ENCODE data around the gene TLX1. TPM values are rescaled to one million over a fixed set of nuclear protein-coding genes. Genes with fewer than 3 reads are reported as not detected.

Gene TLX1
- total and polyA plus RNA-seq, 4 donors: 0.06 to 0.79 (median 0.31) TPM

DNA sequence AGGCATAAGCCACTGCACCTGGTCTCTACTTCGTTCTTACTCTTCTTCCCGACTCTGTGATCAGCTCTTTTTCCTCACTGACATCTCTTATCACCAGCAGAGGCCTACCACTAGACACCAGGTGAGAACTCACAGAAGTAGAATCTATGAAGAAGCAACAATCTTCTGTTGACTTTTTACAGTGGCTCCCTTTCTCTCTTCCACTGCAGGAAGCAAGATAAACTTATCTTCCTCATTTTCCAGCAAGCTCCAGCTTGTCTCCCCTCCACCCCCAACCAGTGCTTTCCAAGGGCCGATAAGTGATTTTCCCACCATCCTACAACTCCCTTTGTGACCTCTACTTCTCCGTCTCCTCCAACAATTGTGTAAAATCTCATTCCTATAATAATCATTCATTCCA lies 45.5 kb downstream of the TLX1 start:
- TF ChIP-seq FOXA1 (IDR thresholded peaks at IDR 0.05) (no peak), RXRA (IDR thresholded peaks at IDR 0.05) (no peak)
- peaks cover 0 to 1% (median 0%) of the 10 kb centered on the region in 4 donors for H3K27me3 ChIP-seq (ENCODE audit: control insufficient read depth in 4 of 4, insufficient read depth in 4 of 4, low read length in 3 of 4)
- peaks cover 3 to 21% (median 6%) of the 10 kb centered on the region in 4 donors for H3K9me3 ChIP-seq (ENCODE audit: control insufficient read depth in 4 of 4, low read length in 3 of 4)
- no peaks in the 10 kb centered on the region for H3K4me1 ChIP-seq (ENCODE audit: control insufficient read depth in 4 of 4, insufficient read depth in 4 of 4, low read length in 3 of 4)
- no peak overlapping the region for H3K27ac ChIP-seq (ENCODE audit: low read depth in 1 of 2, low read length in 2 of 2)
- 68% methylated on average over 4 of the region's 4 CpGs for WGBS
- no peak overlapping the region for H3K9ac ChIP-seq (ENCODE audit: low read depth in 1 of 2, low read length in 2 of 2)
- H3K36me3 ChIP-seq (ENCODE audit: control insufficient read depth in 4 of 4, insufficient read depth in 3 of 4, low read depth in 1 of 4, low read length in 3 of 4): no peaks in the 10 kb centered on the region
- no peak for DNase-seq (ENCODE audit: low spot score)
- H3K4me3 ChIP-seq (ENCODE audit: low read depth in 1 of 3, low read length in 3 of 3): no peak overlapping the region

DNA sequence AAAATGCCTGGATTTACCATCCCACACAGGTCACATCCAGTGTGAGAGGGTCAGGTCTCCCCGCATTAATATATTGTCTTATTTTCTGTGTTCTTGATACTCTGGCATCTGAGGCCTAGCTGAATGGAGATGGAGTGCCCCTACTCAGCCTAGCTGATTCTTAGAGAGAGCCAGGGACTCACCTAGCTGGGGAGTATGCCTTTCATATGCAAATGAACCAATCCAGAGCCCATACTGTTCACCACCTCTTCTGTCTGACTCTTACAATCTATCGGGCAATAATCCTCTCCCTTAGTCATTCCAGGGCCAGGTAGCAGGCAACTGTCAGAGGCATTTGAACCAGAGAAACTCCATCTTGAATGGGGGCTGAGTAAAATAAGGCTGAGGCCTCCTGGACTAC lies 51.8 kb downstream of the TLX1 start:
- H3K9ac ChIP-seq (ENCODE audit: low read depth in 1 of 2, low read length in 2 of 2): no peak overlapping the region
- no peak overlapping the region for H3K27ac ChIP-seq (ENCODE audit: low read depth in 1 of 2, low read length in 2 of 2)
- TF ChIP-seq FOXA2 (IDR thresholded peaks at IDR 0.05): no peak
- TF ChIP-seq FOXA1 (IDR thresholded peaks at IDR 0.05): no peak
- TF ChIP-seq, protein P1, sequence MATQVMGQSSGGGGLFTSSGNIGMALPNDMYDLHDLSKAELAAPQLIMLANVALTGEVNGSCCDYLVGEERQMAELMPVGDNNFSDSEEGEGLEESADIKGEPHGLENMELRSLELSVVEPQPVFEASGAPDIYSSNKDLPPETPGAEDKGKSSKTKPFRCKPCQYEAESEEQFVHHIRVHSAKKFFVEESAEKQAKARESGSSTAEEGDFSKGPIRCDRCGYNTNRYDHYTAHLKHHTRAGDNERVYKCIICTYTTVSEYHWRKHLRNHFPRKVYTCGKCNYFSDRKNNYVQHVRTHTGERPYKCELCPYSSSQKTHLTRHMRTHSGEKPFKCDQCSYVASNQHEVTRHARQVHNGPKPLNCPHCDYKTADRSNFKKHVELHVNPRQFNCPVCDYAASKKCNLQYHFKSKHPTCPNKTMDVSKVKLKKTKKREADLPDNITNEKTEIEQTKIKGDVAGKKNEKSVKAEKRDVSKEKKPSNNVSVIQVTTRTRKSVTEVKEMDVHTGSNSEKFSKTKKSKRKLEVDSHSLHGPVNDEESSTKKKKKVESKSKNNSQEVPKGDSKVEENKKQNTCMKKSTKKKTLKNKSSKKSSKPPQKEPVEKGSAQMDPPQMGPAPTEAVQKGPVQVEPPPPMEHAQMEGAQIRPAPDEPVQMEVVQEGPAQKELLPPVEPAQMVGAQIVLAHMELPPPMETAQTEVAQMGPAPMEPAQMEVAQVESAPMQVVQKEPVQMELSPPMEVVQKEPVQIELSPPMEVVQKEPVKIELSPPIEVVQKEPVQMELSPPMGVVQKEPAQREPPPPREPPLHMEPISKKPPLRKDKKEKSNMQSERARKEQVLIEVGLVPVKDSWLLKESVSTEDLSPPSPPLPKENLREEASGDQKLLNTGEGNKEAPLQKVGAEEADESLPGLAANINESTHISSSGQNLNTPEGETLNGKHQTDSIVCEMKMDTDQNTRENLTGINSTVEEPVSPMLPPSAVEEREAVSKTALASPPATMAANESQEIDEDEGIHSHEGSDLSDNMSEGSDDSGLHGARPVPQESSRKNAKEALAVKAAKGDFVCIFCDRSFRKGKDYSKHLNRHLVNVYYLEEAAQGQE (IDR thresholded peaks at IDR 0.05): no peak
- TF ChIP-seq EGR1 (IDR thresholded peaks at IDR 0.05; ENCODE audit: low read depth in 2 of 2): no peak
- no peak for TF ChIP-seq NR2F2 (IDR thresholded peaks at IDR 0.05)
- TF ChIP-seq MAX (IDR thresholded peaks at IDR 0.05): no peak
- TF ChIP-seq HNF4G (IDR thresholded peaks at IDR 0.05): no peak
- no peak for TF ChIP-seq RXRA (IDR thresholded peaks at IDR 0.05)
- TF ChIP-seq CTCF (IDR thresholded peaks at IDR 0.05; ENCODE audit: low read depth, low read length, missing input control): no peak
- no peak for TF ChIP-seq TAF1 (conservative IDR thresholded peaks at IDR 0.05)
- TF ChIP-seq RAD21 (IDR thresholded peaks at IDR 0.05): no peak
- no peak for TF ChIP-seq YY1 (IDR thresholded peaks at IDR 0.05)
- H3K27me3 ChIP-seq (ENCODE audit: control insufficient read depth in 4 of 4, insufficient read depth in 4 of 4, low read length in 3 of 4): peaks cover 0 to 4% (median 0%) of the 10 kb centered on the region in 4 donors
- no peak for DNase-seq (ENCODE audit: low spot score)
- no peaks in the 10 kb centered on the region for H3K36me3 ChIP-seq (ENCODE audit: control insufficient read depth in 4 of 4, insufficient read depth in 3 of 4, low read depth in 1 of 4, low read length in 3 of 4)
- H3K4me3 ChIP-seq (ENCODE audit: low read depth in 1 of 3, low read length in 3 of 3): no peak overlapping the region
- WGBS: 81% methylated on average over 2 of the region's 2 CpGs
- H3K4me1 ChIP-seq (ENCODE audit: control insufficient read depth in 4 of 4, insufficient read depth in 4 of 4, low read length in 3 of 4): no peaks in the 10 kb centered on the region
- H3K9me3 ChIP-seq (ENCODE audit: control insufficient read depth in 4 of 4, low read length in 3 of 4): no peaks in the 10 kb centered on the region

DNA sequence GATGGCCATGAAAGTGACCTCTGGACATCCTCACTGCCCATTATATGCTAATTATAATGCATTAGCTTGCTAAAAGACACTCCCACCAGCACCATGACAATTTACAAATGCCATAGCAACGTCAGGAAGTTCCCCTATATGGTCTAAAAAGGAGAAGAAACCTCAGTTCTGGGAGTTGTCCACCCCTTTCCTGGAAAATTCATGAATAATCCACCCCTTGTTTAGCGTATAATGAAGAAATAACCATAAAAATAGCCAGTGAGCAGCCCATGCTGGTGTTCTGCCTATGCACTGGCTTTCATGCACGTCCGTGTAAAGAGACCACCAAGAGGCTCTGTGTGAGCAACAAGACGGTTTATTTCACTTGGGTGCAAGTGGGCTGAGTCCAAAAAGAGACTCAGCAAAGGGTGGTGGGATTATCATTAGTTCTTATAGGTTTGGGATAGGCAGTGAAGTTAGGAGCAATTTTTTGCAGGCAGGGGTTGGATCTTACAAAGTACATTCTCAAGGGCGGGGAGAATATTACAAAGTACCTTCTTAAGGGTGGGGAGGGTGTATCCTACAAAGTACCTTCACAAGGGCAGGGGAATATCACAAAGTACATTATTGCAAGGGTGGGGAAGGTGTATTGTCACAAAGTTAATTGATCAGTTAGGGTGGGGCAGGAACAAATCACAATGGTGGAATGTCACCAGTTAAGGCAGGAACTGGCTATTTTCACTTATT lies 52.5 kb downstream of the TLX1 start:
- Histone ChIP-seq H3K4me3 (ENCODE audit: low read depth in 1 of 3, low read length in 3 of 3) (no peak overlapping the region), H3K27me3 (ENCODE audit: control insufficient read depth in 4 of 4, insufficient read depth in 4 of 4, low read length in 3 of 4) (peaks cover 0 to 4% (median 0%) of the 10 kb centered on the region in 4 donors), H3K27ac (ENCODE audit: low read depth in 1 of 2, low read length in 2 of 2) (no peak overlapping the region), H3K4me1 (ENCODE audit: control insufficient read depth in 4 of 4, insufficient read depth in 4 of 4, low read length in 3 of 4) (no peaks in the 10 kb centered on the region), H3K9me3 (ENCODE audit: control insufficient read depth in 4 of 4, low read length in 3 of 4) (no peaks in the 10 kb centered on the region), H3K9ac (ENCODE audit: low read depth in 1 of 2, low read length in 2 of 2) (no peak overlapping the region), H3K36me3 (ENCODE audit: control insufficient read depth in 4 of 4, insufficient read depth in 3 of 4, low read depth in 1 of 4, low read length in 3 of 4) (no peaks in the 10 kb centered on the region)
- no peak for DNase-seq (ENCODE audit: low spot score)
- TF ChIP-seq RAD21 (IDR thresholded peaks at IDR 0.05): no peak
- no peak for TF ChIP-seq EGR1 (IDR thresholded peaks at IDR 0.05; ENCODE audit: low read depth in 2 of 2)
- no peak for TF ChIP-seq HNF4G (IDR thresholded peaks at IDR 0.05)
- TF ChIP-seq, protein P2, sequence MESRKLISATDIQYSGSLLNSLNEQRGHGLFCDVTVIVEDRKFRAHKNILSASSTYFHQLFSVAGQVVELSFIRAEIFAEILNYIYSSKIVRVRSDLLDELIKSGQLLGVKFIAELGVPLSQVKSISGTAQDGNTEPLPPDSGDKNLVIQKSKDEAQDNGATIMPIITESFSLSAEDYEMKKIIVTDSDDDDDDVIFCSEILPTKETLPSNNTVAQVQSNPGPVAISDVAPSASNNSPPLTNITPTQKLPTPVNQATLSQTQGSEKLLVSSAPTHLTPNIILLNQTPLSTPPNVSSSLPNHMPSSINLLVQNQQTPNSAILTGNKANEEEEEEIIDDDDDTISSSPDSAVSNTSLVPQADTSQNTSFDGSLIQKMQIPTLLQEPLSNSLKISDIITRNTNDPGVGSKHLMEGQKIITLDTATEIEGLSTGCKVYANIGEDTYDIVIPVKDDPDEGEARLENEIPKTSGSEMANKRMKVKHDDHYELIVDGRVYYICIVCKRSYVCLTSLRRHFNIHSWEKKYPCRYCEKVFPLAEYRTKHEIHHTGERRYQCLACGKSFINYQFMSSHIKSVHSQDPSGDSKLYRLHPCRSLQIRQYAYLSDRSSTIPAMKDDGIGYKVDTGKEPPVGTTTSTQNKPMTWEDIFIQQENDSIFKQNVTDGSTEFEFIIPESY (IDR thresholded peaks at IDR 0.05): no peak
- no peak for TF ChIP-seq JUND (IDR thresholded peaks at IDR 0.05)
- TF ChIP-seq FOXA2 (IDR thresholded peaks at IDR 0.05): no peak
- no peak for TF ChIP-seq MAX (IDR thresholded peaks at IDR 0.05)
- no peak for TF ChIP-seq CTCF (IDR thresholded peaks at IDR 0.05; ENCODE audit: low read depth, low read length, missing input control)
- 74% methylated on average over 6 of the region's 6 CpGs for WGBS
